Stimulated activated CD8-positive, alpha-beta memory T cell treated with anti-CD3 and anti-CD28 coated beads, Interleukin-7, amount 100 ng/mL, for 4 hours (primary cell): ENCODE data around the gene ETV3.
"Not testable (repeated sequence)": the region's sequence is repeated elsewhere in the genome, so short reads cannot be mapped to it uniquely, and the experiment has no call there.

Source experiments
- DNase-seq, 2 donors: peaks; one replicate each; pipeline ENCODE4 v3.0.0-alpha.2; 2020; ENCODE audit warnings: low read depth in 2 of 2

ETV3 gene

GRCh38 chr1:157138220-157139051 is at the start of gene ETV3:
ETV3 (minus strand) TSS chr1:157138395; CDS start chr1:157136352, 2,043 bp downstream.
- DNase-seq: peak; percentile 67 to 83

DNA sequence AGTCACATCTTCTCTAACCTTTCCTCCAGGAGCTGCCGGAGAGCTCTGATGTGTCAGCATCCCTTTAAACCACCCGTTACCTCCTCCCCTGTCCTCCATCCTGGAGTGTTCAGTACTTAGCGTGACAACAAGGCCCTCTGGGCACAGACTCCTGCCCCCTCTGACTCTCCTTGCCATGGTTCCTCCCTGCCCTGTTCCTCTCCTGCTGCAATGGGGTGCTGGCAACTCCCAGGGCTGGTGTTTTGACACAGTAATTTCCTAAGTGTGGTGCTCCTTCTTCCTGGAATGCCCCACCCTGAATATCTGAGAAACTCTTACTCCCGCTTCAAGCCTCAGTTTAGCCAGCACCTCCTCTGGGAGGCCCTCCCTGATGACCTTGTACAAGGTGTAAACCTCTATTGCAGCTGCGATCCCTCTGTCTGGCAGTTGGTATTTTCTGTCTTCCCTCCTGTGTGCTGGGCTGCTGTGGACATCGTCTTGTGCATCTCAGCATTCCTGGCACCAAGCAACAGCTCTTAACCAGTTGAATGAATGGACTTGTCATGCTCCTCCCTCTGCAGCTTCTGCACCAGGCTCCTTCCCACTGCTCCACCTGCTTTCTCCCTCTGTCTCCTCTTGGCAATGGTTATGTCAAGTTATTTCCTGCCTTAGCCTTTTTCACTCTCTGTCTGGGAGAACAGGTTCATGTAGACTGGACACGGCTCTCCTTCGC is 48.2 kb upstream of the ETV3 start:
- DNase-seq: no peak

DNA sequence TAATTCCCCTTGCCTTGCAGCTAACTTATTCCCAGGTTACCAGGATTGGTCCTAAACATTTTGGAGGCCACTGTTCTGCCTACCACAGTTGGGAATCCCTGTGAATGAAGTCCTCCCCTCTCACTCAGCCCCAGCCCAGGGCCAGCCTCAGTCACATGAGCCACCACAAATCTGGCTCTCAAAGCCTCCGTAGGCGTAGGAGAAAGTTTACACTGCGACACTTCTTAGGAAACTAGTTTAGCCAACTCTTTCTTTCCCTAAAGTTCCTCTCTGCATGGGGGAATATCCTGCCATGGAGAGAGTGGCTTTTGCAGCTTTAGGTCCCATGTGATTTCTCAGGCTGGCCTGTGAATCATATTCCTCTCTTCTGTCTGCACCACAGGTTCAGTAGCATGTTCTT is 45.7 kb upstream of the ETV3 start:
- DNase-seq: no peak

- DNase-seq: not testable (repeated sequence)
These were observed 44.2 kb upstream of the ETV3 start for GRCh38 chr1:157182371-157182770.

GRCh38 chr1:157181790-157182189 is 43.6 kb upstream of the ETV3 start:
- DNase-seq: no peak

DNA sequence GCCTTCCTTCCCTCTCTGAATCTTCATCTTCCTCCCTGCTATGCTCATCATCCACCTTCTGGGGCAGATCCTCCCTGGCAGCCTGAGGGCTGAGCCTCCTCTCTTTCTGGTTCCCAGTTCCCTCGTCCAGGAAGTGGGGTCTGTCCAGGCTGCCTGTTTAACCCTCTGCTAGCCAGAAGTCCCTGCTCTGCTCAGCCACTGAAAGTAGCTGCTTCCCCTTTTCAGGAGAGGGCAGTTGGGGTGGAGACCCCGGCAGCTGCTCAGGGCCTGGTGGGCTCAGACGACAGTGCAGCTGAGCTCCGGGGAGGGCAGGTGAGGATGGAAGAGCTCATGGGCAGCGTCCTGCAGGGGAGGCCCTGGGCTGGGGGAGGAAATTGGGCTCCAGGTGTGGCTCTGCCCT is 43.1 kb upstream of the ETV3 start:
- no peak for DNase-seq

DNA sequence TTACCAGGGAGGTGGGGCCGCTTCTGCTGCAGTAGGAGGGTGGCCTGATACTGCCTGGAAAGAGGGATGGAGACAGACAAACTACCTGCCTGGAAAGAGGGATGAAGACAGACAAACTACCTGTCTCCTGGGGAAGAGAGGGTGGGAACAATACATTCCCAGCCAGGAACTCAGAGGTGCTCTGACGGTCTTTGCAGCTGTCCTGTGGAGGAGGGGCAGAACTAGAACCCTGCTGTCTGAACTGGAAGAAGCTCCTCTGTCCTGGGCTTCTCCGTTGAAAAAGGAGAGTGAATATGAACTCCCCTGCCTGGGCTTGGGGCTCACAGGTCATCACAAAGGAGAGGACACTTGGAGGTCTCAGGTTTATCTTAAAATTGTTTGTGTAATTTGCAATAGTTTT is 40.3 kb upstream of the ETV3 start:
- no peak for DNase-seq

DNA sequence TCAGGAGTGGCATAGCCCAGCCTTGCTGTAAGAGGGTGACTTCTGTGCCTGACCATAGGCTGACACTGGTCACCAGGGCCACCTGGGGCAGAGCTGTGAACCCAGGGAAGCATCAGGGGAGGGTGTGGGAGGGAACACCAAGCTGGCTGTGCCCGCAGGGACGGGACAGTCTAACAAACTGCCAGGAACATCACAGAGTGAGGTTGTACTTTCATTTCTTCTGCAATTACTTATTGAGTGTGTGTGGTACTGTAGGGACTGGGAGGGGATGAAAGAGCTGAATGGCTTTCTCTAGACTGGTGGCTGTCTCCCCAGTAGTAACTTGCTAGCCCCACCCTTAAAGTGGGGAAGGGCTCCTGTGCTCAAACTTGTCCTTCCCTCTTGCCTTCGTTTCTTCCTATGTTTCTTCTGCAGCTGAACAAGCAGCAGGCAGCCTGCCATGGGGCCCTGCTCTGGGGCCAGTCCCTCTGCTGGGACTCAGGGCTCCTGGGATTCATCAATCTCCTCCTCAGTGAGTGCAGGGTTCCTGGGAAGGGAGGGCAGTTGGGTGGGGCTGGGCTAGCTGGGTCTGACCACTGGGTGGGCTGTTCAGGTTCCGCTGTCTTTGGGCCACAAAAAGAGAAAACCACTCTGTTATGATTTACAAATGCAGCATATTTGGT is 39.7 kb upstream of the ETV3 start:
- DNase-seq: no peak

- DNase-seq: no peak
These were observed 38.5 kb upstream of the ETV3 start for GRCh38 chr1:157176591-157177121.

DNA sequence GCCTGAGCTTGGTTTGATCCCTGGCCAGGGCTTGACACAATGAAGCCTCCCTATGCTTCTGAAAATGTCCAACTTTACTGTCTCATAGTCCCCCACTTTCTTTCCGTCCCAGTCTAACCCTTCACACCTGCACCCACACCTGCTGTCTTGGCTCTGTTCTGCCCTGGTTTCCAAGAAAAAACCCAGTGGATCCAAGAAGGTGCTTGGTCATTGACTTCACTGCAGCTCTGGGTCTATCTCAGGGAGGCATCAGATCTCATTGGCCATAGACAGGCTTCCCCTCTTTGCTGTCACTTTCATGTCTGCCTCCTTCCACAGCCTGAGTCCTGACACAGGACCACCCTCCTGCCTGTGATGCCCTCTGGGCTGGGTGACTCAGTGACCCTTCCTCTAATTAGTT is 37.8 kb upstream of the ETV3 start:
- DNase-seq: no peak

- DNase-seq: no peak
These were observed 35.8 kb upstream of the ETV3 start for GRCh38 chr1:157173900-157174410.

DNA sequence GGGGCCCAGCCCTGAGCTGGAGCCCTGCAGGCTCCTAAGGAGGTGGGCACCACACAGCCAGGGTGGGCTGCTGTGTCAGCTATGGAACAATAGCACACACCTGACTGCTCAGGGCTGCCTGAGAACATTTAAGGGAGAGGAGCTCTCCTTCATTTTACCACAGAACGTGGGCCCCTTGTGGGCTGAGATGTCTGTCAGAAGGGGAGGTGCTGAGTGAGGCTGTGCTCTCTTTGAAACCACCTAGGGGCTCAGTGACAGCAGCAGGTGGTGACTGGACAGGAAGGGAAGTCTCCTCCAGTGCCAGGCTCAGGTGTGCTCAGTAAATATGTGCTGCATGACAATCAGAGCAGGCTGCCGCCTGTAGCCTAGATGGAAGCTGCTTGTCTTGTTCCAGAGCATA is 35.0 kb upstream of the ETV3 start:
- not testable (repeated sequence) for DNase-seq

DNA sequence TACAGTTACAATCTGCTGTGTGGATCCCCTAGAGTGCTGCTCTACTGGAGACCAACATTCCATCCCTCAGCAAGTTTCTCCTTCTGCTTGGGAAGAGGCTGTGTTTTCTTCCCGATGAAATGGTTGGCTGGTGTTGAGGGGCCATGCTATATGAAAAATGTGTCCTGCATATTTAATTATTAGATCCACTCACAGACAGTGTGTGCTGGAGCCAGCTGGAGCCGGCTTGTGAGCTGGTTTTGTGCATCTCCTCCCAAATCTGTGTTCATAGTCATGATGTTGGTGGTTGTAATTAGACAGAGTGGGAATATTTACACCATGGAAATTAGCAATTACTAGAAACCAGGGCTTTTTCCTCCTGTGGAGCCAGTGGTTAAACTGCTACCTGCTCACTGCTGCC is 34.4 kb upstream of the ETV3 start:
- DNase-seq: not testable (repeated sequence)

DNA sequence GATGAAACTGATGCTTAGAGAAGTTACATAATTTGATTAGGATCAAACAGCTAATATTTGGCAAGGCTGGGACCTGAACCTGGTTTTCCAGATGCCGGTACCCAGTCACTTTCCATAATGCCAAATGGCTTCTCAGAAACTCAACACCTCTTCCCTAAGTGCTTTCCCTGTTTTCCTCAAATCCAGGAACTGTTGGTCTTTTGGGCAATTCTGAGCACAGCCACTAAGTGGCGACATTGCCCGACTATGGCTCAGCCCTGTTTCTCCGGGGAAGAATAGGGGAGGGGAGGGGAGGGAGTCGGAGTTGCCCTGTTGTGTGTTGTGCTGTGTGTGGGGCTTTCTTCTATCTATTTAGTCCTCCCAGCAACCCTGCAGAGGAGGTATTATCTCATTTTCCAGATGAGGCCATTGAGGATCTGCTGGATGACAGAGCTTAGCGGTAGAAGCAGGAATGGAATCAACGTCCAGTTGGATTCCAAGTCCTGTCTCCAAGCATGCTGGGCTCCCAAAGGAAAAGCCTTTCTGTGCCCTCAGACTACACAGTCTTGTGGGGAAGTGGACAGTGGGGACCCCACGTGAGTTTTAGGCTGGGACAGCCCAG is 33.8 kb upstream of the ETV3 start:
- not testable (repeated sequence) for DNase-seq

DNA sequence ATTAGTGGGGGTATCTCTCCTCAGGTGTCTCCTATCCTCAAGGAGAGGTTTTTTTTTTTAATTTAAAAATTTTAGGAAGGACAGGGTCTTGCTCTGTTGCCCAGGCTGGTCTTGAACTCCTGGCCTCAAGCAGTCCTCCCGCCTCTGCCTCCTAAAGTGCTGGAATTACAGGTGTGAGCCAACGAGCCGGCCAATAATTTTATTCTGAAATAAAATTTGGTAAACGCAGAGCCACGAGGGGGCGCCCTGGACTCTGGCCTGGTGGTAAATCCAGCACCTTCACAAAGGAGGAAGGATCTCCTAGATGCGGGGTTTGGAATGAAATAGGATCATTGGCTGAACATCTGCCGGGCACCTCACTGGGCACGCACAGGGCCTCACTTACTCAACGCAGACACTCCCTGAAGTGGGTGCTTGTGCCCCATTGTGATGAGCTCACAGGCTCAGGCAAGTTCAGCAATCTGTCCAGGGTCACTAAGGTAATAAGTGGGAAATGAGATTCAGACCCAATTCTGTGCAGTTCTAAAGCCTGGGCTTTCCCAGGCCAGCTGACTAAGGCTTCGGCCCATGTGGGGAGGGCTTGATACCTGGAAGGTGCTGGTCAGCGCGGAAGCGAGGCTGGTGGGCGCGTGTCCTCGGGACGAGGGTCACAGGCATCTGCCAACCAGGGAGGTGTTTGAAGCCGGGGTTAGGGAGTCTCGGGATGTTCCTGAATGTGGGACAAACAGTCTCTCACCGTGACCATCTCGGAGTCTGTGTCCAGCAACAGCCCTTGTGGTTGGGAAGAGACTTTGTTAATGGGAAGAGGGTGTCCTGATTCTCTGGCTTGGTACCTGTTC is 32.7 kb upstream of the ETV3 start:
- no peak for DNase-seq

DNA sequence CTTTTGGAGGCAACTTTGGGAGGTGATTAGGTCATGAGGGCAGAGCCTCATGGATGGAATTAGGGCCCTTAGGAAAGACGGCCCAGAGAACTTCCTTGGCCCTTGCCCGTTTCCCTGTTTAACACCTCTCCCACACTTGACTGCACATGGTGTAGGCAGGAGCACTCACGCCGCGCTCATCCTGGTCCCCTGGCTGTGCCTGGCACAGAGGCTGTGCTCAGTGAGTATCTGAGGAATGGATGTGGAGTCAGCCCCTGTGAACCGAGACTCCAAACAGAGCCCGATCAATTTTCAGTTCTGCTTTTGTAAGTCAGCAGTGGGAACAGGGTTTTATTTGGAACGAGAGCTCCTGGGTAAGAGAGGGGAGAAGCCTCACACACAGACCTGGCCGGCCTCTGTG is 29.8 kb upstream of the ETV3 start:
- no peak for DNase-seq

DNA sequence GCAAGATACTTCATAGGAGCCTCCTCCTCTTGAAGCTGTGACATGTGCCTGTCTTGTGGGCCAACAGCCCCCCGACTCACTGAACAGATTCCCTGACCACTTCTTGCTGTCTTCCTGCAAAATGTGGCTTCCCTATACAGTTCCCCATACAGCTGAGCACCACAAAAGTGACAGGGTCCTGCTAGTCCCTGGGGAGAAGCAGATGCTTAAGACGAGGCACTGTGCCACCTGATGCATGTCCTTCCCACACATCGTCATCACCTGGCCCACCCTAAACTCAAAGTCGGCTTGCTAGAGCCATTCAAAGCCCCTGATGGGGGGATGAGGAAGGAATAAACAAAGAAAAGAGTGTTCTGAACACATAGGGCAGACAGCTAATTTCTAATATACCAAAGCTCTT is 29.2 kb upstream of the ETV3 start:
- no peak for DNase-seq

GRCh38 chr1:157166590-157166989 is 28.4 kb upstream of the ETV3 start:
- no peak for DNase-seq

GRCh38 chr1:157163273-157164127 is 25.3 kb upstream of the ETV3 start:
- peak; percentile 45 to 46 for DNase-seq

GRCh38 chr1:157162345-157162744 is 24.1 kb upstream of the ETV3 start:
- DNase-seq: no peak
